Mesothelial cell of epicardium (in vitro differentiated cells): ENCODE data around the gene OARD1. TPM values are rescaled to one million over a fixed set of nuclear protein-coding genes. Genes with fewer than 3 reads are reported as not detected.

Experiments used
- DNase-seq, 2 experiments: peaks; one replicate each; pipeline ENCODE4 v3.0.0; 2021; ENCODE audit warnings: low spot score in 2 of 2; ENCODE audit not compliant: unreplicated experiment in 2 of 2
- H3K27ac Mint-ChIP-seq: 2 replicates; pipeline ENCODE4 v1.8.0; 2021; ENCODE audit warnings: mixed read lengths
- H3K27me3 Mint-ChIP-seq: 2 replicates; pipeline ENCODE4 v1.8.0; 2021; ENCODE audit warnings: low read depth, mixed read lengths
- H3K36me3 Mint-ChIP-seq: 2 replicates; pipeline ENCODE4 v1.8.0; 2021; ENCODE audit warnings: mixed read lengths
- H3K4me1 Mint-ChIP-seq: 2 replicates; pipeline ENCODE4 v1.8.0; 2021; ENCODE audit warnings: mixed read lengths
- H3K4me3 Mint-ChIP-seq: 2 replicates; pipeline ENCODE4 v1.8.0; 2021; ENCODE audit warnings: mild to moderate bottlenecking, moderate library complexity, mixed read lengths
- H3K9me3 Mint-ChIP-seq: 2 replicates; pipeline ENCODE4 v1.8.0; 2021; ENCODE audit warnings: mixed read lengths
- CTCF ChIP-seq: fragments of 200-600 bp; sonication (generic); IDR thresholded peaks from one replicate; pipeline ENCODE4 v1.5.0; 2021; ENCODE audit warnings: antibody characterized with exemption; ENCODE audit not compliant: unreplicated experiment
- total RNA-seq: library from RNA; stranded (reverse); gene quantifications from 3 replicates; pipeline ENCODE4 v1.2.1, GENCODE V29; 2021

Gene OARD1
- total RNA-seq, 1 donor from 2014 or later: 26.8 TPM

GRCh38 chr6:41073968-41074691, 2.0 kb upstream of the OARD1 start:
- H3K4me1 Mint-ChIP-seq: peaks cover 49% of the 10 kb centered on the region
- peak overlapping the region; percentile 98 for H3K27ac Mint-ChIP-seq
- peak overlapping the region; percentile 94 for H3K4me3 Mint-ChIP-seq
- H3K36me3 Mint-ChIP-seq: peaks cover 2% of the 10 kb centered on the region
- H3K27me3 Mint-ChIP-seq: no peaks in the 10 kb centered on the region
- H3K9me3 Mint-ChIP-seq: no peaks in the 10 kb centered on the region
- no peak for TF ChIP-seq CTCF
- DNase-seq: no peak

GRCh38 chr6:41073203-41073967, 1.2 kb upstream of the OARD1 start:
- DNase-seq: peak; percentile 83 to 90
- Mint-ChIP-seq H3K4me1 (peaks cover 47% of the 10 kb centered on the region), H3K27me3 (no peaks in the 10 kb centered on the region), H3K36me3 (no peaks in the 10 kb centered on the region), H3K9me3 (no peaks in the 10 kb centered on the region), H3K4me3 (peak overlapping the region; percentile 94), H3K27ac (peak overlapping the region; percentile 98)
- TF ChIP-seq CTCF: peak; percentile 51

- peak within 1 kb of the TSS; percentile 98 for H3K27ac Mint-ChIP-seq
- peaks cover 44% of the 10 kb centered on the region for H3K4me1 Mint-ChIP-seq
- H3K4me3 Mint-ChIP-seq: peak within 1 kb of the TSS; percentile 94
- no peak for DNase-seq
- TF ChIP-seq CTCF: no peak
- H3K9me3 Mint-ChIP-seq: no peaks in the 10 kb centered on the region
- no peaks in the 10 kb centered on the region for H3K36me3 Mint-ChIP-seq
- no peaks in the 10 kb centered on the region for H3K27me3 Mint-ChIP-seq
These were observed 663 bp upstream of the OARD1 start, which contains the start of gene NFYA for GRCh38 chr6:41072836-41073202. Gene NFYA, plus strand, starts transcription at chr6:41072974. Its CDS starts 6,116 bp downstream, at chr6:41079090.

- Mint-ChIP-seq H3K36me3 (peaks cover 6% of the 10 kb centered on the region), H3K4me1 (peaks cover 42% of the 10 kb centered on the region), H3K27ac (peak overlapping the region; percentile 98), H3K4me3 (peak overlapping the region; percentile 89), H3K27me3 (no peaks in the 10 kb centered on the region), H3K9me3 (no peaks in the 10 kb centered on the region)
- DNase-seq: no peak
- no peak for TF ChIP-seq CTCF
These were observed 644 bp downstream of the OARD1 start for GRCh38 chr6:41071501-41071922.

- peak; percentile 54 to 77 for DNase-seq
- Mint-ChIP-seq H3K36me3 (peaks cover 10% of the 10 kb centered on the region), H3K27ac (peak overlapping the region; percentile 32), H3K27me3 (no peaks in the 10 kb centered on the region), H3K4me1 (peaks cover 20% of the 10 kb centered on the region), H3K9me3 (no peaks in the 10 kb centered on the region), H3K4me3 (no peak overlapping the region)
- peak; percentile 94 for TF ChIP-seq CTCF
These were observed 5.3 kb downstream of the OARD1 start for GRCh38 chr6:41066867-41067304.
